HepG2 (cell line): Measurements from ENCODE around the gene OVOL3.

Source experiments
- ARID3A ChIP-seq: IDR thresholded peaks from 2 replicates; pipeline ENCODE4 v1.6.1; 2012; ENCODE audit warnings: low read depth, low read length, improper control_type of control experiment
- DNMT1 ChIP-seq: sonication (generic); formaldehyde crosslinking; IDR thresholded peaks from 2 replicates; pipeline ENCODE4 v1.5.1; 2020; ENCODE audit warnings: mild to moderate bottlenecking, missing genetic modification reagents
- PCBP2 ChIP-seq: fragments of 200-400 bp; formaldehyde crosslinking; optimal IDR thresholded peaks from 2 replicates; pipeline ENCODE3; 2018; ENCODE audit warnings: low read length, low read depth; ENCODE audit not compliant: poor library complexity, severe bottlenecking
- RAD51 ChIP-seq: fragments of 450-650 bp; IDR thresholded peaks from 2 replicates; pipeline ENCODE4 v1.6.1; 2016; ENCODE audit warnings: borderline replicate concordance
- SP1 ChIP-seq, 2 experiments: fragments of 450-650 bp in 1 of 2; sonication (generic) in 1 of 2; formaldehyde crosslinking in 1 of 2; IDR thresholded peaks; 2 replicates each; pipeline versions ENCODE4 v1.4.0 to v1.6.1; 2016 to 2020; ENCODE audit warnings: missing genetic modification reagents in 1 of 2
- ZNF121 ChIP-seq: sonication (generic); formaldehyde crosslinking; IDR thresholded peaks from 2 replicates; pipeline ENCODE4 v1.5.0; 2020; ENCODE audit warnings: mild to moderate bottlenecking, missing genetic modification reagents
- TF ChIP-seq, protein P1 (sequence below): sonication (generic); formaldehyde crosslinking; IDR thresholded peaks from 2 replicates; pipeline ENCODE4 v1.4.0; 2020; ENCODE audit warnings: missing genetic modification reagents, borderline replicate concordance
- TF ChIP-seq, protein P2 (sequence below): sonication (generic); formaldehyde crosslinking; IDR thresholded peaks from 2 replicates; pipeline ENCODE4 v1.5.0; 2020; ENCODE audit warnings: mild to moderate bottlenecking, missing genetic modification reagents, moderate library complexity

- no peak for TF ChIP-seq RAD51
- no peak for TF ChIP-seq PCBP2
- TF ChIP-seq, protein P1, sequence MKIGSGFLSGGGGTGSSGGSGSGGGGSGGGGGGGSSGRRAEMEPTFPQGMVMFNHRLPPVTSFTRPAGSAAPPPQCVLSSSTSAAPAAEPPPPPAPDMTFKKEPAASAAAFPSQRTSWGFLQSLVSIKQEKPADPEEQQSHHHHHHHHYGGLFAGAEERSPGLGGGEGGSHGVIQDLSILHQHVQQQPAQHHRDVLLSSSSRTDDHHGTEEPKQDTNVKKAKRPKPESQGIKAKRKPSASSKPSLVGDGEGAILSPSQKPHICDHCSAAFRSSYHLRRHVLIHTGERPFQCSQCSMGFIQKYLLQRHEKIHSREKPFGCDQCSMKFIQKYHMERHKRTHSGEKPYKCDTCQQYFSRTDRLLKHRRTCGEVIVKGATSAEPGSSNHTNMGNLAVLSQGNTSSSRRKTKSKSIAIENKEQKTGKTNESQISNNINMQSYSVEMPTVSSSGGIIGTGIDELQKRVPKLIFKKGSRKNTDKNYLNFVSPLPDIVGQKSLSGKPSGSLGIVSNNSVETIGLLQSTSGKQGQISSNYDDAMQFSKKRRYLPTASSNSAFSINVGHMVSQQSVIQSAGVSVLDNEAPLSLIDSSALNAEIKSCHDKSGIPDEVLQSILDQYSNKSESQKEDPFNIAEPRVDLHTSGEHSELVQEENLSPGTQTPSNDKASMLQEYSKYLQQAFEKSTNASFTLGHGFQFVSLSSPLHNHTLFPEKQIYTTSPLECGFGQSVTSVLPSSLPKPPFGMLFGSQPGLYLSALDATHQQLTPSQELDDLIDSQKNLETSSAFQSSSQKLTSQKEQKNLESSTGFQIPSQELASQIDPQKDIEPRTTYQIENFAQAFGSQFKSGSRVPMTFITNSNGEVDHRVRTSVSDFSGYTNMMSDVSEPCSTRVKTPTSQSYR (CRISPR knock-in tag), result no peak
- TF ChIP-seq ARID3A, result no peak
- TF ChIP-seq SP1 (IDR thresholded peaks at IDR 0.05), result no peak
- no peak for TF ChIP-seq SP1 (CRISPR knock-in tag; IDR thresholded peaks at IDR 0.05)
- no peak for TF ChIP-seq DNMT1 (CRISPR knock-in tag)
- TF ChIP-seq, protein P2, sequence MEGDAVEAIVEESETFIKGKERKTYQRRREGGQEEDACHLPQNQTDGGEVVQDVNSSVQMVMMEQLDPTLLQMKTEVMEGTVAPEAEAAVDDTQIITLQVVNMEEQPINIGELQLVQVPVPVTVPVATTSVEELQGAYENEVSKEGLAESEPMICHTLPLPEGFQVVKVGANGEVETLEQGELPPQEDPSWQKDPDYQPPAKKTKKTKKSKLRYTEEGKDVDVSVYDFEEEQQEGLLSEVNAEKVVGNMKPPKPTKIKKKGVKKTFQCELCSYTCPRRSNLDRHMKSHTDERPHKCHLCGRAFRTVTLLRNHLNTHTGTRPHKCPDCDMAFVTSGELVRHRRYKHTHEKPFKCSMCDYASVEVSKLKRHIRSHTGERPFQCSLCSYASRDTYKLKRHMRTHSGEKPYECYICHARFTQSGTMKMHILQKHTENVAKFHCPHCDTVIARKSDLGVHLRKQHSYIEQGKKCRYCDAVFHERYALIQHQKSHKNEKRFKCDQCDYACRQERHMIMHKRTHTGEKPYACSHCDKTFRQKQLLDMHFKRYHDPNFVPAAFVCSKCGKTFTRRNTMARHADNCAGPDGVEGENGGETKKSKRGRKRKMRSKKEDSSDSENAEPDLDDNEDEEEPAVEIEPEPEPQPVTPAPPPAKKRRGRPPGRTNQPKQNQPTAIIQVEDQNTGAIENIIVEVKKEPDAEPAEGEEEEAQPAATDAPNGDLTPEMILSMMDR (CRISPR knock-in tag), result no peak
- TF ChIP-seq ZNF121 (CRISPR knock-in tag), result no peak
Measured at GRCh38 chr19:36106441-36106840, 4.5 kb upstream of the OVOL3 start.
